ENCODE data around the gene S100P. TPM values are rescaled to one million over a fixed set of nuclear protein-coding genes. Genes with fewer than 3 reads are reported as not detected.

S100P gene
- total and polyA plus RNA-seq, 2 donors from 2014 or later, result not detected

- no peak for TF ChIP-seq CTCF (IDR thresholded peaks at IDR 0.05; ENCODE audit: borderline replicate concordance, extremely low read depth, insufficient read depth)
- intact Hi-C loops (cut with DNase I), result no loop called here
- peaks cover 0 to 6% (median 0%) of the 10 kb centered on the region in 3 donors for H3K4me1 ChIP-seq (ENCODE audit: control insufficient read depth in 2 of 3, insufficient read depth in 2 of 3, low read depth in 1 of 3, low read length in 3 of 3)
- H3K27me3 ChIP-seq (ENCODE audit: control insufficient read depth, insufficient read depth, low read length), result no peaks in the 10 kb centered on the region
- no peaks in the 10 kb centered on the region for H3K9me3 ChIP-seq (ENCODE audit: control insufficient read depth in 2 of 3, insufficient read depth in 1 of 3, low read length in 3 of 3)
- H3K27ac ChIP-seq (ENCODE audit: low read depth in 2 of 2, low read length in 2 of 2), result no peak overlapping the region
- no peak for DNase-seq
- FAIRE-seq, result no peak
- no peak overlapping the region for H3K4me3 ChIP-seq (ENCODE audit: low read length in 3 of 3)
- no peak overlapping the region for H3K9ac ChIP-seq (ENCODE audit: low read length in 3 of 3)
- no peaks in the 10 kb centered on the region for H3K36me3 ChIP-seq (ENCODE audit: control insufficient read depth in 2 of 3, insufficient read depth in 3 of 3, low read length in 3 of 3)
Observed at GRCh38 chr4:6655924-6656323, 37.8 kb upstream of the S100P start.

- TF ChIP-seq CTCF (IDR thresholded peaks at IDR 0.05; ENCODE audit: borderline replicate concordance, extremely low read depth, insufficient read depth), result no peak
- FAIRE-seq (no peak), DNase-seq (no peak)
- intact Hi-C loops (cut with DNase I), result no loop called here
- H3K27ac ChIP-seq (ENCODE audit: low read depth in 2 of 2, low read length in 2 of 2), result no peak overlapping the region
- H3K9ac ChIP-seq (ENCODE audit: low read length in 3 of 3), result no peak overlapping the region
- H3K36me3 ChIP-seq (ENCODE audit: control insufficient read depth in 2 of 3, insufficient read depth in 3 of 3, low read length in 3 of 3), result no peaks in the 10 kb centered on the region
- H3K27me3 ChIP-seq (ENCODE audit: control insufficient read depth, insufficient read depth, low read length), result no peaks in the 10 kb centered on the region
- H3K4me1 ChIP-seq (ENCODE audit: control insufficient read depth in 2 of 3, insufficient read depth in 2 of 3, low read depth in 1 of 3, low read length in 3 of 3), result peaks cover 0 to 6% (median 0%) of the 10 kb centered on the region in 3 donors
- no peak overlapping the region for H3K4me3 ChIP-seq (ENCODE audit: low read length in 3 of 3)
- H3K9me3 ChIP-seq (ENCODE audit: control insufficient read depth in 2 of 3, insufficient read depth in 1 of 3, low read length in 3 of 3), result no peaks in the 10 kb centered on the region
Observed at GRCh38 chr4:6657242-6658208, 36.2 kb upstream of the S100P start.

- H3K4me3 ChIP-seq (ENCODE audit: low read length in 3 of 3), result peak overlapping the region in 1 of 3 donors; percentile 46
Observed at GRCh38 chr4:6658209-6658595, 35.5 kb upstream of the S100P start.

More at GRCh38 chr4:6658209-6658595, 35.5 kb upstream of the S100P start:
- intact Hi-C loops (cut with DNase I), result no loop called here
- H3K9ac ChIP-seq (ENCODE audit: low read length in 3 of 3), result no peak overlapping the region
- peaks cover 0 to 6% (median 0%) of the 10 kb centered on the region in 3 donors for H3K4me1 ChIP-seq (ENCODE audit: control insufficient read depth in 2 of 3, insufficient read depth in 2 of 3, low read depth in 1 of 3, low read length in 3 of 3)
- no peaks in the 10 kb centered on the region for H3K9me3 ChIP-seq (ENCODE audit: control insufficient read depth in 2 of 3, insufficient read depth in 1 of 3, low read length in 3 of 3)
- peaks cover 2% of the 10 kb centered on the region for H3K27me3 ChIP-seq (ENCODE audit: control insufficient read depth, insufficient read depth, low read length)
- no peak overlapping the region for H3K27ac ChIP-seq (ENCODE audit: low read depth in 2 of 2, low read length in 2 of 2)
- no peaks in the 10 kb centered on the region for H3K36me3 ChIP-seq (ENCODE audit: control insufficient read depth in 2 of 3, insufficient read depth in 3 of 3, low read length in 3 of 3)
- FAIRE-seq (no peak), DNase-seq (no peak)
- no peak for TF ChIP-seq CTCF (IDR thresholded peaks at IDR 0.05; ENCODE audit: borderline replicate concordance, extremely low read depth, insufficient read depth)

Measured in kidney (tissue), 14 donors.